Prostate gland (tissue), 2 donors: Measurements from ENCODE around the gene TVP23A. TPM values are rescaled to one million over a fixed set of nuclear protein-coding genes. Genes with fewer than 3 reads are reported as not detected.

Experiments used
- DNase-seq: peaks from one replicate; pipeline ENCODE4 v3.0.0-alpha.2; 2019; ENCODE audit warnings: low spot score
- H3K27ac ChIP-seq, 2 donors: fragments of 200-600 bp; sonication (generic); 2 replicates each; pipeline ENCODE4 v1.5.1; 2017 to 2019
- H3K27me3 ChIP-seq: fragments of 200-600 bp; sonication (generic); replicated peaks from 2 replicates; pipeline ENCODE4 v1.5.1; 2019; ENCODE audit not compliant: insufficient read depth
- H3K36me3 ChIP-seq, 2 donors: fragments of 200-600 bp; sonication (generic); 1 replicate in 1 of 2; 2 replicates in 1 of 2; pipeline versions ENCODE4 v1.5.1 to v1.8.1; 2017 to 2019
- H3K4me1 ChIP-seq: fragments of 200-600 bp; sonication (generic); replicated peaks from 2 replicates; pipeline ENCODE4 v1.5.1; 2019
- H3K4me3 ChIP-seq, 2 donors: fragments of 200-600 bp; sonication (generic); 2 replicates each; pipeline ENCODE4 v1.5.1; 2017 to 2019
- H3K9me3 ChIP-seq: fragments of 200-600 bp; sonication (generic); 2 replicates; pipeline ENCODE4 v1.5.1; 2017
- POLR2A ChIP-seq: fragments of 450-650 bp; IDR thresholded peaks from one replicate; pipeline ENCODE4 v1.6.1; 2016; ENCODE audit warnings: antibody characterized with exemption, mild to moderate bottlenecking
- POLR2AphosphoS5 ChIP-seq: sonication (generic); formaldehyde crosslinking; IDR thresholded peaks from one replicate; pipeline ENCODE4 v1.6.1; 2017; ENCODE audit warnings: antibody characterized with exemption
- WGBS: methylation state at CpG from one replicate; pipeline ENCODE4 v1.1.5; 2018; 5-methylcytosine and 5-hydroxymethylcytosine counted together
- intact Hi-C: fragments of 100-400 bp; cut with DNase I; formaldehyde crosslinking; loops from one replicate; pipeline ENCODE4 v1.14.2; 2022
- total RNA-seq, 2 donors: library from RNA; depleted of rRNA; stranded (reverse); fragments of >200 nt; gene quantifications; one replicate each; pipeline ENCODE4 v1.1.0, GENCODE V29; 2016
- TF ChIP-seq, protein P1 (sequence below), 4 experiments: fragments of 200-600 bp in 2 of 4; fragments of 450-650 bp in 2 of 4; sonication (generic) in 2 of 4; IDR thresholded peaks; 1 replicate in 3 of 4; 2 replicates in 1 of 4; pipeline ENCODE4 v1.5.1; 2016 to 2019; ENCODE audit warnings: antibody characterized with exemption in 4 of 4, mild to moderate bottlenecking in 2 of 4, moderate library complexity in 2 of 4

The TVP23A gene
- total RNA-seq, 2 donors from 2014 or later, result 0.27 to 5.8 TPM

DNA sequence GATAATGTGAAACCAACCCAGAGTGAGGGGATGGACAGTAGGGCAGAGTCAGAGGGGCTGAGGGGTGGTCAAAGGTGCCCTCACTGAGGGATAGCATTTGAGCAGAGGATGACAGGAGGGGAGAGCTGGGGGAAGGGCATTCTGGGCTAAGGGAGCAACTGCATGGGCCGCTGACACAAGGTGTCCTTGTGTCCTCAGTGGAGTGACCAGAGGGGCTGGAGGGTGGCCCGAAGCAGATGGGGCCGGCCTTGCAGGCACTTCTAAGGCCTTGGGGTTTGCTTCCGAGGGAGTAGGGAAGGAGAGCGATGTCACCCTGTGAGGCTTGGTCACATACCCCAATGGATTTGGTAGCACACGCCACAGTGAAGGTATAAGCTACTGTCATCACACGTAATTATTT lies 64.9 kb downstream of the TVP23A start:
- TF ChIP-seq, protein P1, sequence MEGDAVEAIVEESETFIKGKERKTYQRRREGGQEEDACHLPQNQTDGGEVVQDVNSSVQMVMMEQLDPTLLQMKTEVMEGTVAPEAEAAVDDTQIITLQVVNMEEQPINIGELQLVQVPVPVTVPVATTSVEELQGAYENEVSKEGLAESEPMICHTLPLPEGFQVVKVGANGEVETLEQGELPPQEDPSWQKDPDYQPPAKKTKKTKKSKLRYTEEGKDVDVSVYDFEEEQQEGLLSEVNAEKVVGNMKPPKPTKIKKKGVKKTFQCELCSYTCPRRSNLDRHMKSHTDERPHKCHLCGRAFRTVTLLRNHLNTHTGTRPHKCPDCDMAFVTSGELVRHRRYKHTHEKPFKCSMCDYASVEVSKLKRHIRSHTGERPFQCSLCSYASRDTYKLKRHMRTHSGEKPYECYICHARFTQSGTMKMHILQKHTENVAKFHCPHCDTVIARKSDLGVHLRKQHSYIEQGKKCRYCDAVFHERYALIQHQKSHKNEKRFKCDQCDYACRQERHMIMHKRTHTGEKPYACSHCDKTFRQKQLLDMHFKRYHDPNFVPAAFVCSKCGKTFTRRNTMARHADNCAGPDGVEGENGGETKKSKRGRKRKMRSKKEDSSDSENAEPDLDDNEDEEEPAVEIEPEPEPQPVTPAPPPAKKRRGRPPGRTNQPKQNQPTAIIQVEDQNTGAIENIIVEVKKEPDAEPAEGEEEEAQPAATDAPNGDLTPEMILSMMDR (IDR thresholded peaks at IDR 0.05), result no peak
- TF ChIP-seq POLR2AphosphoS5 (no peak), POLR2A (no peak)
- WGBS, result 93% methylated on average over 7 of the region's 7 CpGs
- H3K27ac ChIP-seq, result no peak overlapping the region
- intact Hi-C loops, result no loop called here
- DNase-seq, result no peak
- no peaks in the 10 kb centered on the region for H3K9me3 ChIP-seq
- peaks cover 0 to 9% of the 10 kb centered on the region in 2 donors for H3K36me3 ChIP-seq
- H3K27me3 ChIP-seq, result no peaks in the 10 kb centered on the region
- no peaks in the 10 kb centered on the region for H3K4me1 ChIP-seq
- no peak overlapping the region for H3K4me3 ChIP-seq

DNA sequence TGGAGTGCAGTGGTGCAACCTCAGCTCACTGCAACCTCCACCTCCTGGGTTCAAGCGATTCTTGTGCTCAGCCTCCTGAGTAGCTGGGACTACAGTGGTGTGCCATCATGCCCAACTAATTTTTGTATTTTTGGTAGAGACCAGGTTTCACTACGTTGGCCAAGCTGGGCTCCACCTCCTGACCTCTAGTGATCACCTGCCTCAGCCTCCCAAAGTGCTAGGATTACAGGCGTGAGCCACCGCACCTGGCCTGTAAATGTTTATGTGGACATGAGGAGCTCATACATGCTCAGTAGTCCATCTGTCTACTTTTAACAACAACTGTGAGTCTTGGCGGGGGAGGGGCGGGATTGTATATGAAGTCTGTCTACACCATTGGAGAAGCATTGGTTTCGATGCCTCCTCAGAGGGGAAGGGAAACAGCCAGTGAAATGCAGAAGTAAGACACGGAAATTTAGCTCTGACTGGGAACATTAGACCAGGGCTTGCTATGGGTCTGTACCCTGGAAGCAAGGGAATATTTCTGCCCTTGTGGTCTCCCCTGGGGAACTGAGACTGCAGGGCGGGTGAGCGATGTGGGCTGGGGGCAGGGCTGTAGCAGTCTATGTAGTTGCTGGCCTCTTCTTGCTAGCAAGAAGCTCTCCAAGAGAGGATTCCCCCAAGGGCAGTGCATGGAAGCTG lies 65.6 kb downstream of the TVP23A start:
- TF ChIP-seq, protein P1 (IDR thresholded peaks at IDR 0.05), result no peak
- TF ChIP-seq POLR2AphosphoS5 (no peak), POLR2A (no peak)
- no peak overlapping the region for H3K27ac ChIP-seq
- intact Hi-C loops, result no loop called here
- no peaks in the 10 kb centered on the region for H3K4me1 ChIP-seq
- no peak overlapping the region for H3K4me3 ChIP-seq
- H3K36me3 ChIP-seq, result peaks cover 0 to 2% of the 10 kb centered on the region in 2 donors
- H3K27me3 ChIP-seq, result no peaks in the 10 kb centered on the region
- no peak for DNase-seq
- 94% methylated on average over 10 of the region's 10 CpGs for WGBS
- no peaks in the 10 kb centered on the region for H3K9me3 ChIP-seq

DNA sequence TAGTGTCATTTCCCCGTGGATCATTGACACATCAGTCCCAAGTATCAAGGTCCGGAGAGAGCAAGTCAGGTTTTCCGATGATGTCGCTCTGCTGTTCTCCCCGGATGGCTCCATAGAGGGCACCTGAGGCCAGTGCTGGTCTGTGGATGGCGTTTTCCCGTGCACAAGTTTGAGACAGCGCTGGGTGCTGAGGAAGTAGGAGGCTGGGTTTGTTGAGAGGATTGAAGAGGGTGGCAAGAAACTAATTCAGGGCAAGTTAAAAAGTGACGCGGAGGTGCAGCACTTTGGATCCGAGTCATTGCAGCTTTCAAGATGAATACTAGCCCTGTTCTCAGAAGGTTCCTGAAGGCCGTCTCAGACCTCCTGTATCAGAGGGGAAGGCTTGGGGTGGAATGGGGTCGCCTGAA lies 67.3 kb downstream of the TVP23A start:
- DNase-seq, result no peak
- H3K9me3 ChIP-seq, result no peaks in the 10 kb centered on the region
- TF ChIP-seq, protein P1 (IDR thresholded peaks at IDR 0.05), result no peak
- TF ChIP-seq POLR2AphosphoS5 (no peak), POLR2A (no peak)
- H3K27ac ChIP-seq, result no peak overlapping the region
- 77% methylated on average over 13 of the region's 13 CpGs for WGBS
- intact Hi-C loops, result no loop called here
- H3K4me3 ChIP-seq, result no peak overlapping the region
- H3K36me3 ChIP-seq, result no peaks in the 10 kb centered on the region
- H3K4me1 ChIP-seq, result no peaks in the 10 kb centered on the region
- H3K27me3 ChIP-seq, result no peaks in the 10 kb centered on the region

DNA sequence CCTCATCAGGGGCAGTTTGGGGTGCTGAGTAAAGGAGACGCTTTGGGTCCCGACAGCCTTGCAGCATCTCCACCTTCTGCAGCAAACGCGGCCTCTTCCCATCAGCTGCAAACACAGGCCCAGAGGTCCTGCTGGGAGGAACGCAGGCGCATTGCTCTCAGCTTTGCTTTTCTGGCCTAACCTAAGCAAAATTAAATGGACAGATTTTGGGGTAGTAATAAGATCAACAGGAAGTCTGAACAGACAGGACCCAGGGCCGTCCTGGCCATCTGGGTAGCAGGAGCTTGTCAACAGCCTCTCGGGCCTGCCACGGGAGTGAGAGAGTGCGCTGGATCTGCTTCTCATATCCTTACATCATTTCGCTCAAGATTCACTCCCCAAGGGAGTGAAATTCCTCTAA lies 67.8 kb downstream of the TVP23A start:
- intact Hi-C loops, result no loop called here
- H3K4me1 ChIP-seq, result no peaks in the 10 kb centered on the region
- no peak overlapping the region for H3K4me3 ChIP-seq
- TF ChIP-seq POLR2A, result no peak
- TF ChIP-seq POLR2AphosphoS5, result no peak
- TF ChIP-seq, protein P1 (IDR thresholded peaks at IDR 0.05), result no peak
- H3K9me3 ChIP-seq, result no peaks in the 10 kb centered on the region
- H3K27ac ChIP-seq, result no peak overlapping the region
- no peaks in the 10 kb centered on the region for H3K36me3 ChIP-seq
- no peak for DNase-seq
- no peaks in the 10 kb centered on the region for H3K27me3 ChIP-seq
- 92% methylated on average over 11 of the region's 11 CpGs for WGBS

DNA sequence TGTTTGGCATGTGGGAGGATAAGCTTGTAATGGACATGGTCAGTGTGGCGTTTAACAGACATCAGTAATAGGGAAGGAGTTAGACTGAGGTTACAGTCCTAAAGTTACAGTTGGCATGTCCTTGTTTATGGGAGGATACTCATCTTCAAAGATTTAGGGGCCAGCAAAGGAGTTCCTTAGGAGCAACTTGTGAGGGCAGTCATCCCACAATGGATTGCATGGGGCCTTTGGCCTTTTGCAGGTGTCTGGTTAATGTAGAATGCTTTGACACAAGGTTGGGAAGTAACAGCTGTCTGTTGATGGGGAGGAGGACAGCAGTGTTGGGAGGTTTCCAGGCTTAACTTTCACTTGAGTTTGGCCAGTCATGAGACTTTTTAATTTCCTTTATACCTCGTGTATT lies 72.8 kb downstream of the TVP23A start:
- no peaks in the 10 kb centered on the region for H3K4me1 ChIP-seq
- no peak overlapping the region for H3K27ac ChIP-seq
- H3K27me3 ChIP-seq, result no peaks in the 10 kb centered on the region
- H3K36me3 ChIP-seq, result no peaks in the 10 kb centered on the region
- 59% methylated on average over 2 of the region's 2 CpGs for WGBS
- DNase-seq, result no peak
- intact Hi-C loops, result loop anchor here (10.0 kb wide), 2 partner anchors 379 to 1169 kb away; partner anchors contain the start of gene GSPT1
- TF ChIP-seq, protein P1 (IDR thresholded peaks at IDR 0.05), result no peak
- TF ChIP-seq POLR2A (no peak), POLR2AphosphoS5 (no peak)
- H3K9me3 ChIP-seq, result no peaks in the 10 kb centered on the region
- H3K4me3 ChIP-seq, result no peak overlapping the region
